ENCODE measurements around the gene COQ8A.

- TF ChIP-seq, protein P1, sequence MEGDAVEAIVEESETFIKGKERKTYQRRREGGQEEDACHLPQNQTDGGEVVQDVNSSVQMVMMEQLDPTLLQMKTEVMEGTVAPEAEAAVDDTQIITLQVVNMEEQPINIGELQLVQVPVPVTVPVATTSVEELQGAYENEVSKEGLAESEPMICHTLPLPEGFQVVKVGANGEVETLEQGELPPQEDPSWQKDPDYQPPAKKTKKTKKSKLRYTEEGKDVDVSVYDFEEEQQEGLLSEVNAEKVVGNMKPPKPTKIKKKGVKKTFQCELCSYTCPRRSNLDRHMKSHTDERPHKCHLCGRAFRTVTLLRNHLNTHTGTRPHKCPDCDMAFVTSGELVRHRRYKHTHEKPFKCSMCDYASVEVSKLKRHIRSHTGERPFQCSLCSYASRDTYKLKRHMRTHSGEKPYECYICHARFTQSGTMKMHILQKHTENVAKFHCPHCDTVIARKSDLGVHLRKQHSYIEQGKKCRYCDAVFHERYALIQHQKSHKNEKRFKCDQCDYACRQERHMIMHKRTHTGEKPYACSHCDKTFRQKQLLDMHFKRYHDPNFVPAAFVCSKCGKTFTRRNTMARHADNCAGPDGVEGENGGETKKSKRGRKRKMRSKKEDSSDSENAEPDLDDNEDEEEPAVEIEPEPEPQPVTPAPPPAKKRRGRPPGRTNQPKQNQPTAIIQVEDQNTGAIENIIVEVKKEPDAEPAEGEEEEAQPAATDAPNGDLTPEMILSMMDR (conservative IDR thresholded peaks at IDR 0.05 in 1 of 2, IDR thresholded peaks at IDR 0.05 in 1 of 2; ENCODE audit: low read depth in 1 of 2, low read length in 2 of 2): no peak
- TF ChIP-seq EZH2 (IDR thresholded peaks at IDR 0.05; ENCODE audit: low read length, missing control alignments): no peak
Measured at GRCh38 chr1:226986496-226987178, 46.5 kb downstream of the COQ8A start.

Data from fibroblast of lung (primary cell).